Measurements from ENCODE around the gene PM20D2.

DNA sequence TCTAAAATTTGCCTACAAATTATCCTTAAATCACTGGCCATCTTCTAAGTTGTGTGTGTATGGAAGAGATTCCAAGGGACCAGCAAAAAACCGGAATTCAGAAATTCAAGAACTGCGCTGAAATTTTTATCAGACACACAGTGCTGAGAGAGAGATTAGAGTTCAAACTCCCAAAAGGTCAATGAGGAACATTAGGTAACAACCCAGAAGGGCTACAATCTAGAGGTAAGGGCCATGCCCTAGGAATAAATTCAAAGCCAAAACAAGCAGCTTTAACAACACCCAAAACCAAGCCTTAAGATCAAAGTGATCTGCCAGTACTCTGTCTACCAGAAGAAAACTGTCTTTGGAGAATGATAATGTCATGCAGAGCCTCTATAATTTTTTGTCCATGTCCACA is 45.7 kb upstream of the PM20D2 start:
- TF ChIP-seq, protein P1, sequence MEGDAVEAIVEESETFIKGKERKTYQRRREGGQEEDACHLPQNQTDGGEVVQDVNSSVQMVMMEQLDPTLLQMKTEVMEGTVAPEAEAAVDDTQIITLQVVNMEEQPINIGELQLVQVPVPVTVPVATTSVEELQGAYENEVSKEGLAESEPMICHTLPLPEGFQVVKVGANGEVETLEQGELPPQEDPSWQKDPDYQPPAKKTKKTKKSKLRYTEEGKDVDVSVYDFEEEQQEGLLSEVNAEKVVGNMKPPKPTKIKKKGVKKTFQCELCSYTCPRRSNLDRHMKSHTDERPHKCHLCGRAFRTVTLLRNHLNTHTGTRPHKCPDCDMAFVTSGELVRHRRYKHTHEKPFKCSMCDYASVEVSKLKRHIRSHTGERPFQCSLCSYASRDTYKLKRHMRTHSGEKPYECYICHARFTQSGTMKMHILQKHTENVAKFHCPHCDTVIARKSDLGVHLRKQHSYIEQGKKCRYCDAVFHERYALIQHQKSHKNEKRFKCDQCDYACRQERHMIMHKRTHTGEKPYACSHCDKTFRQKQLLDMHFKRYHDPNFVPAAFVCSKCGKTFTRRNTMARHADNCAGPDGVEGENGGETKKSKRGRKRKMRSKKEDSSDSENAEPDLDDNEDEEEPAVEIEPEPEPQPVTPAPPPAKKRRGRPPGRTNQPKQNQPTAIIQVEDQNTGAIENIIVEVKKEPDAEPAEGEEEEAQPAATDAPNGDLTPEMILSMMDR (conservative IDR thresholded peaks at IDR 0.05 in 1 of 2, IDR thresholded peaks at IDR 0.05 in 1 of 2; ENCODE audit: low read depth in 1 of 2, low read length in 2 of 2): no peak
- no peak for TF ChIP-seq EZH2 (IDR thresholded peaks at IDR 0.05; ENCODE audit: low read length, missing control alignments)
